Psoas muscle (tissue), 8 donors: Measurements from ENCODE around the gene KANSL1. TPM values are rescaled to one million over a fixed set of nuclear protein-coding genes. Genes with fewer than 3 reads are reported as not detected.

Experiments used
- ATAC-seq, 4 donors: fragments of 200-7000 bp; cut with Tn5 transposase; one replicate each; pipeline ENCODE4 v1.9.1; 2020; ENCODE audit warnings: moderate library complexity in 3 of 4, mild to moderate bottlenecking in 2 of 4
- DNase-seq, 2 donors: peaks; one replicate each; pipeline ENCODE4 v3.0.0-alpha.2; 2020
- H3K27ac ChIP-seq: fragments of 200-600 bp; one replicate; pipeline ENCODE4 v1.8.0; 2022
- H3K27me3 ChIP-seq, 3 donors: fragments of 200-600 bp in 1 of 3; one replicate each; pipeline versions ENCODE4 v1.6.1 to v1.8.0; 2013 to 2022; ENCODE audit warnings: low read length in 2 of 3, mild to moderate bottlenecking in 2 of 3, moderate library complexity in 1 of 3; ENCODE audit not compliant: insufficient read depth in 3 of 3
- H3K36me3 ChIP-seq, 2 donors: fragments of 200-600 bp in 1 of 2; one replicate each; pipeline versions ENCODE4 v1.6.1 to v1.8.0; 2013 to 2022; ENCODE audit warnings: low read depth in 1 of 2, mild to moderate bottlenecking in 1 of 2, moderate library complexity in 1 of 2; ENCODE audit not compliant: insufficient read depth in 1 of 2
- H3K4me1 ChIP-seq: fragments of 200-600 bp; one replicate; pipeline ENCODE4 v1.8.0; 2022
- H3K4me3 ChIP-seq: fragments of 200-600 bp; one replicate; pipeline ENCODE4 v1.8.0; 2022; ENCODE audit warnings: mild to moderate bottlenecking
- H3K9me3 ChIP-seq: fragments of 200-600 bp; one replicate; pipeline ENCODE4 v1.8.0; 2022
- CTCF ChIP-seq: fragments of 200-600 bp; IDR thresholded peaks from one replicate; pipeline ENCODE4 v1.8.0; 2022; ENCODE audit warnings: antibody characterized with exemption
- WGBS, 3 donors: extraction: QIAGEN DNeasy Blood & Tissue Kit; methylation state at CpG; one replicate each; pipeline versions ENCODE4 v1.1.6 to v1.1.7; 2013; 5-methylcytosine and 5-hydroxymethylcytosine counted together
- intact Hi-C, 2 donors: fragments of 100-400 bp; cut with DNase I; formaldehyde crosslinking; loops; one replicate each; pipeline versions ENCODE4 v1.11.0 to v1.14.2; 2022
- polyA plus RNA-seq, 3 donors: library from polyadenylated mRNA; stranded (reverse); fragments of 200-250 nt; gene quantifications; one replicate each; pipeline ENCODE4 v1.2.3, GENCODE V29; 2013
- total RNA-seq, 4 donors: library from RNA; stranded (reverse); fragmentation: NEBNext Ultra II Directional in 2 of 4; extraction: Animal tissue kit (Norgen Biotek cat#: 25700) in 2 of 4; gene quantifications; one replicate each; pipeline versions ENCODE4 v1.2.1 to v1.2.4, GENCODE V29; 2021 to 2023
- donor health status: healthy with polysubstance abuse.
- donor health status: DM: no; HTN: no; CAD: no; lungs with moderate emphysema.
- donor health status: Bipolar disorder and iron deficiency.
- donor health status: healthy.
- donor health status: DM: yes; HTN: yes; CAD: no.
- donor health status: DM: no; HTN: no; CAD: no.
- donor health status: DM: no; HTN: no; CAD: no.
- donor health status: DM: yes; HTN: yes; CAD: no.

Gene KANSL1
- total and polyA plus RNA-seq, 7 donors: 6.9 to 37.5 (median 25.8) TPM

DNA sequence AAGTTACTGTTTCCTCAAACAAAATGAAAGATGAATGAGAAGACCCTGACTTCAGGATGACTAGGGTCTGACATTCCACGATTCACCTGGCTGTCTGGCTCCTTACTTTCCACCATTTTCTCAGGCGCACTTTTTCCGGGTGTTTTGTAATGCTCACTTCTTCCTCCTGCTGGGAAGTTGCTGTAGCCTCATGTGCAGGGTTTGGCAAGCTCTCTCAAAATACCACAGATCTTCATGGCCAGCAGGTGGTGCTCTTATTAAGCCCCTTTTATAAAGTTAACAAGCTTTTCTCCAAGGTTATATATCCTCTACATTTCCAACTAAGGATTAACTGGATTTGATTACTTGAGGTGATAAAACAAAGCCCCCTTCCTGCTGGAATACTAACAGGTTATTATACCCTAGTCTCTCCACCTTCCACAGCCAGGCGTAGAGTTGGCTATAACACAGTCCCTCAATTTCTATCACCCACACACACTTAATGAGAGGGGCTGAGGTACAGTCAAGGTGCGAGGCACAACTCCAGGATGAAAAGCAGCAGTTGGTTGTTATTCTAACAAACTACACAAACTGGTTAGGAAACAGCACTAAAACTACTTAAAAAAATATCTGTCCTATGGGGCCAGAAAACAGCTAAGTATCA is 148.8 kb downstream of the KANSL1 start:
- peak; percentile 83 to 86 (median 85) for ATAC-seq
- WGBS, 3 donors: 32 to 47% (median 32%) methylated on average over 5 of the region's 5 CpGs
- Histone ChIP-seq H3K36me3 (peaks cover 0 to 70% of the 10 kb centered on the region in 2 donors), H3K27ac (peak overlapping the region; percentile 75), H3K27me3 (no peaks in the 10 kb centered on the region), H3K4me1 (peaks cover 51% of the 10 kb centered on the region), H3K4me3 (no peak overlapping the region), H3K9me3 (no peaks in the 10 kb centered on the region)
- peak in 1 of 2 donors; percentile 53 for DNase-seq
- intact Hi-C loops: loop anchor here (1.0 to 5.0 kb wide), 5 partner anchors 42 to 169 kb away; partner anchors contain the start of gene KANSL1 (in 2 of the 2)
- TF ChIP-seq CTCF: peak; percentile 86

GRCh38 chr17:46043606-46044005 is 149.6 kb downstream of the KANSL1 start:
- peak in 1 of 4 donors; percentile 10 for ATAC-seq
- WGBS, 3 donors: 78 to 96% (median 89%) methylated on average over 3 of the region's 3 CpGs
- no peaks in the 10 kb centered on the region for H3K9me3 ChIP-seq
- H3K36me3 ChIP-seq: peaks cover 0 to 72% of the 10 kb centered on the region in 2 donors
- DNase-seq: no peak
- H3K4me3 ChIP-seq: no peak overlapping the region
- H3K27me3 ChIP-seq: no peaks in the 10 kb centered on the region
- no peak for TF ChIP-seq CTCF
- intact Hi-C loops: loop anchor here (1.0 to 5.0 kb wide), 5 partner anchors 41 to 170 kb away; partner anchors contain the start of gene KANSL1 (in 2 of the 2)
- peak overlapping the region; percentile 75 for H3K27ac ChIP-seq
- peaks cover 53% of the 10 kb centered on the region for H3K4me1 ChIP-seq

DNA sequence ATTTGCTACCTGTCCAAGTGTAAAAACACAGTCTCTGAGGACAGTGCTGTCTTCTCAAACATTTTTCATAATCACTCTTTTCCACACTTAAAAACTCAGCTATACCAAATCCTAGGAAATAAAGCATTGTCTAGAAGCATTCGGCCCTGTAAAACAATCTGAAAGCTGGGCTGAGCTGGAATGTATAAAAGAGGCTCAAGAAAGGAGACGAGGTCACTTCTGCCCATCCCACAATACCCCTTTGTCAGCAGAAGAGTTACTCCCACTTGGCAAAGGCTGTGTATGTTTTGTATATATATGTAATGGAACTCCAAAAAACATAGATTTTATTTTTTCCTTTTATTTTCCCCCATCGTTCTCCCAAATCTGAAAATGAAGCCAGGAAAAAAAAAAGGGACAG is 150.3 kb downstream of the KANSL1 start:
- intact Hi-C loops: loop anchor here (5.0 kb wide), 3 partner anchors 41 to 169 kb away; partner anchors contain the start of gene KANSL1 (in 1 of the 2)
- H3K27ac ChIP-seq: peak overlapping the region; percentile 75
- H3K36me3 ChIP-seq: peaks cover 2 to 72% of the 10 kb centered on the region in 2 donors

DNA sequence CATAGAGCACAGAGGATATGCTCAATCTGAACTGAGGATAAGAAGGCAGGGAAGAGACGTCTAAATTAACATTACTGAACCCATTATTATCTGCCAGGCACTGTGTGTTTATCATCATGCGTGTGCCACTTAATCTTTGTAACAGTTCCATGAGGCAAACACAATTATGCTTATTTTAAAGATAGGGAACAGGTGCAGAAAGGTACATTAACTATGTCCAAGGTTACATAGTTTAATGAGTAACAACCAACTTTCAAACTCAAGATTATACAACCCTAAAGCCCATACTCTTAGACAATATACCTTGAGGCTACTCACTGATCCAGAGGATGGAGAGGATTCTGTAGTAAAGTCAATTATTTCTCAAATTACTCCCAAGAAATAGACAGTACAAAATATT is 151.0 kb downstream of the KANSL1 start:
- H3K4me1 ChIP-seq: peaks cover 59% of the 10 kb centered on the region
- intact Hi-C loops: loop anchor here (5.0 kb wide), 3 partner anchors 40 to 170 kb away; partner anchors contain the start of gene KANSL1 (in 1 of the 2)
- no peak for ATAC-seq

More for the DNA sequence above, 150.3 kb downstream of the KANSL1 start:
- DNase-seq (no peak), ATAC-seq (no peak)
- TF ChIP-seq CTCF: no peak
- H3K27me3 ChIP-seq: no peaks in the 10 kb centered on the region
- no peaks in the 10 kb centered on the region for H3K9me3 ChIP-seq
- peaks cover 57% of the 10 kb centered on the region for H3K4me1 ChIP-seq
- no peak overlapping the region for H3K4me3 ChIP-seq
- 66 to 75% (median 68%) methylated on average over 3 of the region's 3 CpGs for WGBS, 3 donors

More for the DNA sequence above, 151.0 kb downstream of the KANSL1 start:
- TF ChIP-seq CTCF: no peak
- 87 to 90% (median 90%) methylated on average over 2 of the region's 2 CpGs for WGBS, 3 donors
- Histone ChIP-seq H3K27me3 (no peaks in the 10 kb centered on the region), H3K9me3 (no peaks in the 10 kb centered on the region), H3K36me3 (peaks cover 3 to 72% of the 10 kb centered on the region in 2 donors), H3K27ac (no peak overlapping the region), H3K4me3 (no peak overlapping the region)
- DNase-seq: no peak
